GM10266 (cell line): ENCODE data around the gene NIP7.

ENCODE experiments used
- DNase-seq: peaks from one replicate; pipeline ENCODE4 v3.0.0; 2012; ENCODE audit errors: extremely low spot score
- CTCF ChIP-seq: IDR thresholded peaks from 2 replicates; pipeline ENCODE4 v1.5.1; 2012; ENCODE audit warnings: mild to moderate bottlenecking, low read depth; ENCODE audit not compliant: control insufficient read depth, insufficient read depth; ENCODE audit errors: missing control alignments

The NIP7 gene

GRCh38 chr16:69378760-69379159 is 39.2 kb downstream of the NIP7 start:
- DNase-seq, result no peak
- no peak for TF ChIP-seq CTCF

GRCh38 chr16:69381231-69381630 is 41.7 kb downstream of the NIP7 start:
- no peak for TF ChIP-seq CTCF
- DNase-seq, result no peak

- TF ChIP-seq CTCF, result no peak
- no peak for DNase-seq
These were observed 42.8 kb downstream of the NIP7 start for GRCh38 chr16:69382421-69382820.

GRCh38 chr16:69384974-69385373 is 45.4 kb downstream of the NIP7 start:
- no peak for DNase-seq
- no peak for TF ChIP-seq CTCF

- TF ChIP-seq CTCF, result no peak
- no peak for DNase-seq
These were observed 47.0 kb downstream of the NIP7 start for GRCh38 chr16:69386596-69386995.
